ENCODE results near the gene LMAN1. TPM values are rescaled to one million over a fixed set of nuclear protein-coding genes. Genes with fewer than 3 reads are reported as not detected.

Gene LMAN1
- polyA plus RNA-seq, 1 donor from 2014 or later, result 49.8 TPM

GRCh38 chr18:59377613-59378337 lies 18.7 kb upstream of the LMAN1 start:
- Histone ChIP-seq H4K20me1 (ENCODE audit: insufficient read depth) (no peaks in the 10 kb centered on the region), H2AFZ (ENCODE audit: low read depth, low read length) (no peak overlapping the region), H3K4me3 (ENCODE audit: low read length) (no peak overlapping the region), H3K9me2 (ENCODE audit: insufficient read depth, low read length) (no peaks in the 10 kb centered on the region), H3F3A (ENCODE audit: insufficient read depth, low read length, poor library complexity, severe bottlenecking) (no peaks in the 10 kb centered on the region), H3K36me3 (ENCODE audit: insufficient read depth, low read length) (no peaks in the 10 kb centered on the region), H3K9me3 (ENCODE audit: low read length) (no peaks in the 10 kb centered on the region), H3K27ac (ENCODE audit: low read length) (no peak overlapping the region), H3K79me2 (replicated peaks; ENCODE audit: insufficient read depth, low read length) (no peaks in the 10 kb centered on the region), H3K4me2 (ENCODE audit: low read length) (no peak overlapping the region), H3K27me3 (ENCODE audit: insufficient read depth, low read depth, low read length) (peaks cover 32% of the 10 kb centered on the region), H3K9ac (ENCODE audit: low read length) (no peak overlapping the region)
- TF ChIP-seq REST (IDR thresholded peaks at IDR 0.05; ENCODE audit: borderline replicate concordance) (no peak), POLR2AphosphoS5 (IDR thresholded peaks at IDR 0.05) (no peak), TAF1 (IDR thresholded peaks at IDR 0.05; ENCODE audit: low read depth) (no peak), SMC3 (conservative IDR thresholded peaks at IDR 0.05; ENCODE audit: poor library complexity) (no peak), MXI1 (conservative IDR thresholded peaks at IDR 0.05; ENCODE audit: poor library complexity, severe bottlenecking) (no peak), RAD21 (conservative IDR thresholded peaks at IDR 0.05) (no peak), EP300 (conservative IDR thresholded peaks at IDR 0.05; ENCODE audit: poor library complexity, severe bottlenecking) (no peak), EZH2 (IDR thresholded peaks at IDR 0.05; ENCODE audit: borderline replicate concordance, insufficient read depth, low read length, poor library complexity, severe bottlenecking) (no peak), CTCF (IDR thresholded peaks at IDR 0.05; ENCODE audit: poor library complexity, severe bottlenecking) (no peak)

GRCh38 chr18:59376351-59376935 lies 17.4 kb upstream of the LMAN1 start:
- Histone ChIP-seq H2AFZ (ENCODE audit: low read depth, low read length) (no peak overlapping the region), H3F3A (ENCODE audit: insufficient read depth, low read length, poor library complexity, severe bottlenecking) (no peaks in the 10 kb centered on the region), H3K4me2 (ENCODE audit: low read length) (no peak overlapping the region), H3K9me3 (ENCODE audit: low read length) (no peaks in the 10 kb centered on the region), H3K27ac (ENCODE audit: low read length) (no peak overlapping the region), H3K27me3 (ENCODE audit: insufficient read depth, low read depth, low read length) (peaks cover 20% of the 10 kb centered on the region), H3K36me3 (ENCODE audit: insufficient read depth, low read length) (no peaks in the 10 kb centered on the region), H4K20me1 (ENCODE audit: insufficient read depth) (no peaks in the 10 kb centered on the region), H3K79me2 (replicated peaks; ENCODE audit: insufficient read depth, low read length) (no peaks in the 10 kb centered on the region), H3K4me3 (ENCODE audit: low read length) (no peak overlapping the region), H3K9ac (ENCODE audit: low read length) (no peak overlapping the region), H3K9me2 (ENCODE audit: insufficient read depth, low read length) (no peaks in the 10 kb centered on the region)
- no peak for TF ChIP-seq SMC3 (conservative IDR thresholded peaks at IDR 0.05; ENCODE audit: poor library complexity)
- TF ChIP-seq REST (IDR thresholded peaks at IDR 0.05; ENCODE audit: borderline replicate concordance), result no peak
- no peak for TF ChIP-seq POLR2AphosphoS5 (IDR thresholded peaks at IDR 0.05)
- no peak for TF ChIP-seq EP300 (conservative IDR thresholded peaks at IDR 0.05; ENCODE audit: poor library complexity, severe bottlenecking)
- no peak for TF ChIP-seq MXI1 (conservative IDR thresholded peaks at IDR 0.05; ENCODE audit: poor library complexity, severe bottlenecking)
- no peak for TF ChIP-seq RAD21 (conservative IDR thresholded peaks at IDR 0.05)
- TF ChIP-seq CTCF (IDR thresholded peaks at IDR 0.05; ENCODE audit: poor library complexity, severe bottlenecking), result no peak
- no peak for TF ChIP-seq EZH2 (IDR thresholded peaks at IDR 0.05; ENCODE audit: borderline replicate concordance, insufficient read depth, low read length, poor library complexity, severe bottlenecking)
- TF ChIP-seq TAF1 (IDR thresholded peaks at IDR 0.05; ENCODE audit: low read depth), result no peak
